A673 (cell line): Measurements from ENCODE around the gene TBP.

Experiments used
- CTCF ChIP-seq: fragments of 300-800, 200-600 bp; sonication (generic); conservative IDR thresholded peaks from 2 replicates; pipeline ENCODE4 v1.5.1; 2017; ENCODE audit warnings: low read depth, mild to moderate bottlenecking, antibody characterized with exemption, low read length, moderate library complexity, mixed read lengths
- EZH2 ChIP-seq: fragments of 200-600 bp; sonication (generic); IDR thresholded peaks from 2 replicates; pipeline ENCODE4 v1.6.1; 2017; ENCODE audit warnings: borderline replicate concordance, low read depth, mild to moderate bottlenecking, mixed read lengths, antibody characterized with exemption, low read length; ENCODE audit not compliant: poor library complexity, severe bottlenecking

DNA sequence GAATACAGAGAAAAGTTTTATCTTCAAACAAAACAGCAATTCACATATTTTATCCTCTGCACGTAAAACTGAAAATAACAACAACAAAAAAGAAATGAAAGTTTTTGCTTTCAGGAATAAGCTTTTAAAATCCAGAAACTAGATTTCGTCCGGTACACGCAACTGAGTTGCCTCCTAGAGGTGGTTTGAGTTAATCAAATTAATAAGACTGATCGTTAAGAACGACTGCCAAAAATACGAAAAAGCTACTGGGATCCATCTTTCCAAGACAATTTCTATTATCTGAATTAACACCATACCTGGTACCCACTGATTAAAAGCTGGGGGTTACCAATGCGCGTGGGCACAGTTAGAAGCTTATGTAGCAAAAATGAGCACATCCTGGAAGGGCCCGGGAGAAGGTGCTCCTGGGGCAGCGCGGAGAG lies 29.6 kb downstream of the TBP start:
- TF ChIP-seq CTCF, result no peak
- TF ChIP-seq EZH2, result no peak
